Right lobe of liver (tissue), 4 donors: ENCODE data around the gene SULT1B1.

ENCODE experiments used
- POLR2A ChIP-seq: fragments of 450-650 bp; IDR thresholded peaks from one replicate; pipeline ENCODE4 v1.6.1; 2017; ENCODE audit warnings: antibody characterized with exemption, mild to moderate bottlenecking
- TF ChIP-seq, protein P1 (sequence below), 4 donors: fragments of 200-600 bp in 3 of 4; fragments of 450-650 bp in 1 of 4; IDR thresholded peaks; one replicate each; pipeline versions ENCODE4 v1.5.1 to v1.8.0; 2016 to 2022; ENCODE audit warnings: antibody characterized with exemption in 4 of 4, mild to moderate bottlenecking in 2 of 4
- donor health status: DM: no; HTN: no; CAD: no.
- donor health status: DM: no; HTN: no; CAD: no.
- donor health status: DM: no; HTN: yes; CAD: no.

DNA sequence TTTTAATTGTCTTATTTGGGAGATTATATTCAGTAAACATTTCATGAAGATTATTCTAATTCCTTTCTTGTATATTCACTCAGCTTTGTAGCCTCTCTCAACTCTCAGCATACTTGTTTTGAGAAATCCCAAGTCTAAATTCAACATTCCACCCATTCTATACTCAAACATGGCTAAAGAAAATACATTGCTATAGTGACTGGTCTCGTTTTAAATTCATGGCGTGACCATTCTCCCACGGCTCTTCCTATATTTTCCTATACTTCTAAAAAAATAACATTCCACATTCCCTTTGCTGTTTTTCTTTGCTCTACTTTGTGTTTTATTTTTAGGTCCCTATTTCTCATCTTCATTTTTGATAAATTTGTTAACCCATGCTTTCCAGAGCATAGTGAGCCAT is 58.2 kb downstream of the SULT1B1 start:
- TF ChIP-seq POLR2A, result no peak
- TF ChIP-seq, protein P1, sequence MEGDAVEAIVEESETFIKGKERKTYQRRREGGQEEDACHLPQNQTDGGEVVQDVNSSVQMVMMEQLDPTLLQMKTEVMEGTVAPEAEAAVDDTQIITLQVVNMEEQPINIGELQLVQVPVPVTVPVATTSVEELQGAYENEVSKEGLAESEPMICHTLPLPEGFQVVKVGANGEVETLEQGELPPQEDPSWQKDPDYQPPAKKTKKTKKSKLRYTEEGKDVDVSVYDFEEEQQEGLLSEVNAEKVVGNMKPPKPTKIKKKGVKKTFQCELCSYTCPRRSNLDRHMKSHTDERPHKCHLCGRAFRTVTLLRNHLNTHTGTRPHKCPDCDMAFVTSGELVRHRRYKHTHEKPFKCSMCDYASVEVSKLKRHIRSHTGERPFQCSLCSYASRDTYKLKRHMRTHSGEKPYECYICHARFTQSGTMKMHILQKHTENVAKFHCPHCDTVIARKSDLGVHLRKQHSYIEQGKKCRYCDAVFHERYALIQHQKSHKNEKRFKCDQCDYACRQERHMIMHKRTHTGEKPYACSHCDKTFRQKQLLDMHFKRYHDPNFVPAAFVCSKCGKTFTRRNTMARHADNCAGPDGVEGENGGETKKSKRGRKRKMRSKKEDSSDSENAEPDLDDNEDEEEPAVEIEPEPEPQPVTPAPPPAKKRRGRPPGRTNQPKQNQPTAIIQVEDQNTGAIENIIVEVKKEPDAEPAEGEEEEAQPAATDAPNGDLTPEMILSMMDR (IDR thresholded peaks at IDR 0.05), result no peak
